ENCODE data around the gene DPCD.

DNA sequence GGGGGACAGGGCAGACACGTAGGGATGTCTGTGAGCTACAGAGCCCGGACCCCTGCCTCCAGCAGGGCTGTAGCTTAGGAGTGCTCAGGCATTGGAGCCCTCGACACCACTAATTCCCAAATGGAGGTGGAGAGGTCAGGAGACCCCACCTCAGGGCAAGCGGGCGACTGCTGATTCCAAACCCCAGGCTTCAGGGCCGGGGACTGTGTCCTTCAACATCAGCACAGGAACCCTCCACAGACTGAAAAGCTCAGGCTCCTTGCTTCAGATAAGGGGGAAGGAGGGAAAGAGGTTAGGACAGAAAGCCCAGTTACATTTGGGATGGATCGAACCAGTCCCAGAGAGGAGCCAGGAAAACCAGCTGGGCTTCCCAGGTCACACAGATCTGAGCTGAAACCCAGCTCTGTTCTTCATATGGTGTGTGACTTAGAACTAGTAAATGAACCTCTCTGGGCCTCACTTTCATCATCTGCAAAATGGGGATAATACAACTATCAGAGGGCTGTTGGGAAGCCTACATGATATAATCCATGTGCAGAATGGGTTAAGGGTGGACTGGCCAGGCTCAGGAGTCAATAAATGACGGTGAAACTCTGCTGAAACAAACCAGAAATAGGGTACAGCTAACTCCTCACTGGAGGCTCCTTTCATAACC, 16.7 kb upstream of the DPCD start:
- TF ChIP-seq EZH2phosphoT487 (IDR thresholded peaks at IDR 0.05): no peak
- TF ChIP-seq, protein P1, sequence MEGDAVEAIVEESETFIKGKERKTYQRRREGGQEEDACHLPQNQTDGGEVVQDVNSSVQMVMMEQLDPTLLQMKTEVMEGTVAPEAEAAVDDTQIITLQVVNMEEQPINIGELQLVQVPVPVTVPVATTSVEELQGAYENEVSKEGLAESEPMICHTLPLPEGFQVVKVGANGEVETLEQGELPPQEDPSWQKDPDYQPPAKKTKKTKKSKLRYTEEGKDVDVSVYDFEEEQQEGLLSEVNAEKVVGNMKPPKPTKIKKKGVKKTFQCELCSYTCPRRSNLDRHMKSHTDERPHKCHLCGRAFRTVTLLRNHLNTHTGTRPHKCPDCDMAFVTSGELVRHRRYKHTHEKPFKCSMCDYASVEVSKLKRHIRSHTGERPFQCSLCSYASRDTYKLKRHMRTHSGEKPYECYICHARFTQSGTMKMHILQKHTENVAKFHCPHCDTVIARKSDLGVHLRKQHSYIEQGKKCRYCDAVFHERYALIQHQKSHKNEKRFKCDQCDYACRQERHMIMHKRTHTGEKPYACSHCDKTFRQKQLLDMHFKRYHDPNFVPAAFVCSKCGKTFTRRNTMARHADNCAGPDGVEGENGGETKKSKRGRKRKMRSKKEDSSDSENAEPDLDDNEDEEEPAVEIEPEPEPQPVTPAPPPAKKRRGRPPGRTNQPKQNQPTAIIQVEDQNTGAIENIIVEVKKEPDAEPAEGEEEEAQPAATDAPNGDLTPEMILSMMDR (IDR thresholded peaks at IDR 0.05): no peak
- no peak for TF ChIP-seq EZH2 (IDR thresholded peaks at IDR 0.05)
